MCF 10A (cell line): ENCODE data around the gene GFOD1. TPM values are rescaled to one million over a fixed set of nuclear protein-coding genes. Genes with fewer than 3 reads are reported as not detected.

Experiments
- BruUV-seq: library from RNA; stranded (reverse); fragments of 400-500 nt; replicated peaks from 2 replicates; lab custom pipeline; 2021; lab: Mats Ljungman, UMichigan
- CTCF ChIA-PET: fragments of 300-600 bp; sonication (Branson Sonifier 250); formaldehyde crosslinking; extraction: SDS; loops from one replicate; lab custom pipeline; 2021; ENCODE audit warnings: antibody characterized with exemption, inconsistent platforms; lab: Yijun Ruan, JAX
- POLR2A ChIA-PET: fragments of 300-600, 350-650 bp; sonication (Branson Sonifier 250); formaldehyde crosslinking; extraction: SDS; loops from one replicate; lab custom pipeline; 2020; ENCODE audit warnings: antibody characterized with exemption, inconsistent platforms; lab: Yijun Ruan, JAX
- DNase-seq: peaks from one replicate; pipeline ENCODE4 v3.0.0-alpha.2; 2018; ENCODE audit not compliant: unreplicated experiment
- H3K27ac Mint-ChIP-seq: one replicate; pipeline ENCODE4 v1.8.0; 2022; ENCODE audit warnings: mild to moderate bottlenecking, low read depth, mixed read lengths; ENCODE audit not compliant: unreplicated experiment
- H3K27me3 Mint-ChIP-seq: one replicate; pipeline ENCODE4 v1.8.0; 2022; ENCODE audit warnings: mixed read lengths; ENCODE audit not compliant: insufficient read depth, unreplicated experiment
- H3K36me3 Mint-ChIP-seq: one replicate; pipeline ENCODE4 v1.8.0; 2022; ENCODE audit warnings: mild to moderate bottlenecking, moderate library complexity, mixed read lengths; ENCODE audit not compliant: insufficient read depth, unreplicated experiment
- H3K4me1 Mint-ChIP-seq: one replicate; pipeline ENCODE4 v1.8.0; 2022; ENCODE audit warnings: mixed read lengths; ENCODE audit not compliant: insufficient read depth, unreplicated experiment
- H3K4me3 Mint-ChIP-seq: one replicate; pipeline ENCODE4 v1.8.0; 2022; ENCODE audit warnings: mild to moderate bottlenecking, moderate library complexity, mixed read lengths; ENCODE audit not compliant: unreplicated experiment
- H3K9me3 Mint-ChIP-seq: one replicate; pipeline ENCODE4 v1.8.0; 2022; ENCODE audit warnings: mixed read lengths; ENCODE audit not compliant: unreplicated experiment
- intact Hi-C: fragments of 100-400 bp; cut with micrococcal nuclease; formaldehyde crosslinking; loops from 2 replicates; pipeline ENCODE4 v1.14.1; 2022
- total RNA-seq: library from RNA; stranded (reverse); gene quantifications from 2 replicates; pipeline ENCODE4 v1.2.3, GENCODE V29; 2022
- TF ChIP-seq, protein P1 (sequence below): fragments of 200-600 bp; IDR thresholded peaks from one replicate; pipeline ENCODE4 v1.8.0; 2022; ENCODE audit warnings: antibody characterized with exemption, mild to moderate bottlenecking; ENCODE audit not compliant: unreplicated experiment

The GFOD1 gene
- total RNA-seq, 1 experiment from 2014 or later, result 9.5 TPM

DNA sequence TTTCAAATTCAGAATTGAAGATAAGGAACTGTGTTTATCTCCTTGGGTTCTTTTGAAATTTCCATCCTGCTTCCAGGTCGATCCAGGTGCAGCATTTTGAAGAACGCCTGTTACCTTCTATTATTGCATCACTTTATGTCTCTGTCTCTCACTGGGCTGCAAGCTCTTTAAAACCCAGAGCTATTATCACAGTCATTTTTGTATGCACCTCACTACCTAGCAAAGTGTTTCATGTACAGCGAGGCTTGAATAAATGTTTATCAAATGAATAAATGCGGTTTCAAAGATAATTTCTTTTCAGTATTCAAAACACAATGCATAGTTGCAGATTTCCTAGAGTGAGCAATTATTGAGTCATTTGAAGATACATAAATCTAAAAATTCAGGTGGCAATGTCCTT, 34.2 kb downstream of the GFOD1 start:
- no TSS peak for BruUV-seq
- H3K9me3 Mint-ChIP-seq, result no peaks in the 10 kb centered on the region
- POLR2A ChIA-PET, result interaction anchor here (0.5 to 3.1 kb wide), 6 partner anchors 8 to 55 kb away, joined by 3 to 11 read pairs (median 4); partner anchors contain the start of gene GFOD1
- intact Hi-C loops, result no loop called here
- peaks cover 23% of the 10 kb centered on the region for H3K4me1 Mint-ChIP-seq
- H3K27me3 Mint-ChIP-seq, result no peaks in the 10 kb centered on the region
- H3K36me3 Mint-ChIP-seq, result no peaks in the 10 kb centered on the region
- no peak for DNase-seq
- no peak overlapping the region for H3K27ac Mint-ChIP-seq
- CTCF ChIA-PET, result interaction anchor here (0.6 to 0.7 kb wide), 2 partner anchors 318 to 1651 kb away, joined by 3 read pairs; no protein-coding TSS in a partner anchor
- TF ChIP-seq, protein P1, sequence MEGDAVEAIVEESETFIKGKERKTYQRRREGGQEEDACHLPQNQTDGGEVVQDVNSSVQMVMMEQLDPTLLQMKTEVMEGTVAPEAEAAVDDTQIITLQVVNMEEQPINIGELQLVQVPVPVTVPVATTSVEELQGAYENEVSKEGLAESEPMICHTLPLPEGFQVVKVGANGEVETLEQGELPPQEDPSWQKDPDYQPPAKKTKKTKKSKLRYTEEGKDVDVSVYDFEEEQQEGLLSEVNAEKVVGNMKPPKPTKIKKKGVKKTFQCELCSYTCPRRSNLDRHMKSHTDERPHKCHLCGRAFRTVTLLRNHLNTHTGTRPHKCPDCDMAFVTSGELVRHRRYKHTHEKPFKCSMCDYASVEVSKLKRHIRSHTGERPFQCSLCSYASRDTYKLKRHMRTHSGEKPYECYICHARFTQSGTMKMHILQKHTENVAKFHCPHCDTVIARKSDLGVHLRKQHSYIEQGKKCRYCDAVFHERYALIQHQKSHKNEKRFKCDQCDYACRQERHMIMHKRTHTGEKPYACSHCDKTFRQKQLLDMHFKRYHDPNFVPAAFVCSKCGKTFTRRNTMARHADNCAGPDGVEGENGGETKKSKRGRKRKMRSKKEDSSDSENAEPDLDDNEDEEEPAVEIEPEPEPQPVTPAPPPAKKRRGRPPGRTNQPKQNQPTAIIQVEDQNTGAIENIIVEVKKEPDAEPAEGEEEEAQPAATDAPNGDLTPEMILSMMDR, result no peak
- no peak overlapping the region for H3K4me3 Mint-ChIP-seq

DNA sequence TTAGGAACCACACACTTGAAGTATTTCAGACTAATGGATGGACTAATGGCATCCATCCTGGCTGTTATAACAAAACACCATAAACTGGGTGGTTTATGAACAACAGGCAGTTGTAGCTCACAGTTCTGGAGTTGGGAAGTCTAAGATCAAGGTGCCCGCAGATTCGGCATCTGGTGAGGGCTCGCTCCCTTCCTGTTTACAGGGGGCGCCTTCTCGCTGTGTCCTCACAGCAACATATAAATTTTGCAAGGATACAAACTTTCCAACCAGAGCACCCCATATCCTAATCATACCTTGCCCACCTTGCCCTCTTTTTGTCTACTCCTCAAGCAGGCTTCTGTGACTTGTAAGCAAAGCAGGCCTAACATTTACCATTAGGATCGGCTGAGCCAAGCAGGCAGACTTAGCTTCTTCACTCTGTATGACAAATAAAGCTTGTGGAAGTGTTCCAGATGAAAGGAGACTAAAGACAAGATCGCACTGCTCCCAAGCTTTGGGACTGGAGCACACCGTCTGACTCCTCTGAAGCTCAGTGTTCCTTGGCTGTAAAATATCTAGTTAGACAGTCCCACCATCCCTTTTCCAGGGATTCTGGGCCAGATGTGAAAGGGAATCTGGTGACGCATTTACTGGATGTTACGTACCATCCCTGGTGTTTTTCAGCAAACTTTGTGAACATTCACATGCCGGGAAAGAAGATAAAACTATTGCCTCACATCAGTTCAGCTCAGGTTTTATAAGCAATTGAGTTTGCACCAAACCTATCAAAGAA, 34.9 kb downstream of the GFOD1 start:
- Mint-ChIP-seq H3K4me1 (peaks cover 29% of the 10 kb centered on the region), H3K4me3 (no peak overlapping the region), H3K27ac (no peak overlapping the region), H3K9me3 (no peaks in the 10 kb centered on the region), H3K27me3 (no peaks in the 10 kb centered on the region), H3K36me3 (no peaks in the 10 kb centered on the region)
- DNase-seq, result no peak
- ChIA-PET POLR2A (interaction anchor here (0.5 to 3.1 kb wide), 6 partner anchors 18 to 525 kb away, joined by 3 to 11 read pairs (median 4); no protein-coding TSS in a partner anchor), CTCF (no interaction called here)
- no TSS peak for BruUV-seq
- TF ChIP-seq, protein P1, result no peak
- intact Hi-C loops, result no loop called here

DNA sequence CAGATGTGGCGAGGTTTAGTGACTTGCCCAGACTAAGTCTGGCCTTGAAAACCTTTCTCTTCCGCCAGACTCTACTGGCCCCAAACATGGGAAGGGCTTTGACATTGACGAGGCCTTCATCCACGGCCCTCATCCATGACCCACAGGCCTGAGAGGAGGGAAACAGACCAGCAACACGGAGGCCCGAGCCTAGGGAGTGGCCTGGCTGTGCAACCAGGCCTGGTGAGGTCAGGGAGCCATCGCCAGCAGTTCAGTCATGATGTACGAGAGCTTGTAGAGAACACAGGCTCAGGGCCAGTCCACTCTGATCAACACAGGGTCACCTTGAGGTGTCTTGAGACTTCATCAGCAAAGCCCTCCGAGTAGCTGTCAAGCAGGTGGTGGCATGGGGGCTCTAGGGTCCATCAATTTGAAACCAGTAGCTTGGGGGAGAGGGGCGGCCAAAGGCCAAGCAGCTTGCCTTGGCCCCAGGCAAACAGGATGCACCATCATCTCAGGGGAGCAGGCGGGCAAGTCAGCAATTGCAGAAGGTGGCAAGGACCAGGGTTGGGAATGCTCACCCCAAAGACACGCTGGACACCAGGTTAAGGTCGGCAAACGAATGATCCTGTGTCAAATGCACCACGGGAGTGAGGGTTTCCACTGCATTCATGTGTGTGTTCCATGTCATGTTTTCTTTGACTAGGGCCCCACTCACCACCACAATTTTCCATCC, 36.1 kb downstream of the GFOD1 start:
- Mint-ChIP-seq H3K27ac (no peak overlapping the region), H3K9me3 (no peaks in the 10 kb centered on the region), H3K4me3 (no peak overlapping the region), H3K27me3 (no peaks in the 10 kb centered on the region), H3K36me3 (no peaks in the 10 kb centered on the region), H3K4me1 (peaks cover 31% of the 10 kb centered on the region)
- CTCF ChIA-PET, result interaction anchor here (0.7 to 0.8 kb wide), 3 partner anchors 11 to 142 kb away, joined by 4 to 6 read pairs (median 5); no protein-coding TSS in a partner anchor
- DNase-seq, result no peak
- POLR2A ChIA-PET, result interaction anchor here (0.6 to 1.3 kb wide), 2 partner anchors 22 to 29 kb away, joined by 3 to 4 read pairs; no protein-coding TSS in a partner anchor
- intact Hi-C loops, result no loop called here
- TF ChIP-seq, protein P1, result no peak
- BruUV-seq, result no TSS peak

DNA sequence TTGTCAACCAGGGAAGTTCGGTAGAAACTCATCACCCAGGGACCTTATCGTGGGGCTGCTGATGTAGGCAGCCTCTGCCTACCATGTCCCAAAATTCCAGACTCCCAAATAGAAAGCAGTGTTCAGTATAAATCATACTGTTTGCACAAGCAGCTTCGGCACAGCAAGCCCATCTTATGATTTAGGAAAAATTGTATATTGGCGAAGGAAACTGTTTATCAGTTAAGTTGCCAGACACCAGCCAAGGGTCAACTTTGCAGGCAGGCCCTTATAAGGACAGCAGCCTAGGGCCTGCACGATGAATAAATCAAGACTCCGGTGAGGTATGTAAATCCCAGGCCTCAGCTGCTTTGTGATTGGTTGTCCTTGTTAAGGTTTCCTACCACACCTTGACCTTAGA, 36.8 kb downstream of the GFOD1 start:
- H3K27ac Mint-ChIP-seq, result no peak overlapping the region
- POLR2A ChIA-PET, result no interaction called here
- no peaks in the 10 kb centered on the region for H3K27me3 Mint-ChIP-seq
- no peak for DNase-seq
- no peaks in the 10 kb centered on the region for H3K36me3 Mint-ChIP-seq
- TF ChIP-seq, protein P1, result no peak
- BruUV-seq, result no TSS peak
- intact Hi-C loops, result no loop called here
- CTCF ChIA-PET, result interaction anchor here (0.7 to 0.8 kb wide), 2 partner anchors 36 to 142 kb away, joined by 4 to 6 read pairs; no protein-coding TSS in a partner anchor
- H3K4me3 Mint-ChIP-seq, result no peak overlapping the region
- no peaks in the 10 kb centered on the region for H3K9me3 Mint-ChIP-seq
- H3K4me1 Mint-ChIP-seq, result peaks cover 31% of the 10 kb centered on the region
